ENCODE data around the gene ROBO1.

ROBO1 gene

GRCh38 chr3:78873641-78874040 lies 894.2 kb downstream of the ROBO1 start:
- no peak for DNase-seq (ENCODE audit: low spot score)

GRCh38 chr3:78872195-78872594 lies 895.6 kb downstream of the ROBO1 start:
- DNase-seq (ENCODE audit: low spot score): peak; percentile 36

- DNase-seq (ENCODE audit: low spot score): peak; percentile 9
Observed at GRCh38 chr3:78871048-78871447, 896.8 kb downstream of the ROBO1 start.

- no peak for DNase-seq (ENCODE audit: low spot score)
Observed at GRCh38 chr3:78870484-78870883, 897.3 kb downstream of the ROBO1 start.

DNA sequence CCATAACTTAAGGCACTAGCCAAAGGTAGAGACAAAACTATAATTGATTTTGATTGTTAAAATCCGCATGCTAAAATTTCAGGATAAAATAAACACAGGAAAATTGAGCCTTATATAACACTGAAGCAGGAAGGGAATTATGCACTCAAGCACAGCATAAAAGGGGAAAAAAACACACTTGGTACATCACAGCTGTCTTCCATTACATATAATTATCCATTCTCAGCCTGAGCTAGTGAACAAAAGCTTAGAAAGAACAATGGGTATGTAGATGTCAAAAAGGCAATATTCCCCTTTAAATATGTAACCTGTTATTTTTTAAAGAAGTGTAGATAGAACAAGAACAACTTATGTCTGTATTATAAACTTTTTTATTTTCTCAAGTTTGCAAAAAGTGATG lies 899.2 kb downstream of the ROBO1 start:
- DNase-seq (ENCODE audit: low spot score): no peak

DNA sequence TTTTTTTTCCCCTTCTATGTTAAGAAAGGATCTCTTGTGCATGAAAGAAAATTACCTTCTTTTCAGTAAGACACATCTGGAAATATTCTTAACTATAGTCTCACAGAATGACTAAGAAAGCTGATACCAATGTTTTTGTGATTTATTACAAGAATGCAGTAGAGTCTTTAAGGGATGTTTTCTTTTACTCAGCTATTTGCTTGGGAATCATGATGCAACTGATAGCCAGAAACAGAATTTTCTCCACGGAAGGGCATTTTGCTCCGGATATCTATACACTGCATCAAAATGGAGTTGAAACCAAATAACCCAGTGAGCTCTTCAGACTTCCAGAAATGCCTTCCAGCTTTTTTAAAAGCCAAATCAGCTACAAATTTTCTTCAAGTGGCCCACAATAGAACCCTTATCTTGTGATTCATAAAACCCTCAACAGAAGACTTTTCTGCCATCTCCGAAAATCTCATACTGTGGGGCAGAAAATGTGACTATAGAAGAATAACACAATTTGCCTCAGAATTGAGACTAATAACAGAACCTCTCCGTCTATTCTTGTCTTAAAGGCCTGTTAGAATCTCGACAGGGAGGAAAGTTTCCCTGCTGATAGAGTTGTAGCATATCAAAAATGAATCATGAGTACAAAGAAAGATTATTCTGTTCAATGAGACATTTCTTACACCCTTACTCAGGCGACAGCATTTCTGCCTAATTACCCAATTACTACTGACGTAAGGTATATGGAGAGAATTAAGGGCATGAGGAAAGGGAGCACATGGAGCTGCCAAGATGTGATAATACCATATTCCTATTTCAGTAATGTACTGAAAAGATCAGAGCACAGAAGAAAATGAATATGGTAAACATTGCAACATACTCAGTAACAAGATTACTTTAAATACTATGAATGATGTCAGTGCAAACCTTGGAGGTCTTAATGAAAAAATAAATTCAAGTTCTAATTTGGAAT lies 900.1 kb downstream of the ROBO1 start:
- no peak for DNase-seq (ENCODE audit: low spot score)

- no peak for DNase-seq (ENCODE audit: low spot score)
Observed at GRCh38 chr3:78863306-78864203, 904.2 kb downstream of the ROBO1 start.

DNA sequence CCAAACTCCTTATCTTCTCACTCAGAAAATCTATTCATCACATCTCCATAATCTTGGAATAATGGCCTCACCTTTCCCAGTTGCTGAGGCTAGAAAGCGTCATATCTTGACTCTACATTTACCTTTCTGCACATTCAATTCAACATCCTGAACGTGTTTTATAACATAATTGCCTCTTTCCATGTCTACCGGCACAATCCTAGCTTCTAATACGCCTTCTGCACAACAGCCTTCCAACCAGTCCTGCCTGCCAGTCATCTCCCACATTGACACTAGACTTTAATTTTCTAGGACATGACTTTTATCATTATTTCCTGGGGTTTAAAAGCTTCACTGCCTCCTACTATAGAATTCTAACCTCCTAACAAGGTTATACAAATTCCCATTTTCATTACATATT lies 906.6 kb downstream of the ROBO1 start:
- DNase-seq (ENCODE audit: low spot score): no peak

- DNase-seq (ENCODE audit: low spot score): no peak
Observed at GRCh38 chr3:78860567-78860966, 907.2 kb downstream of the ROBO1 start.

DNA sequence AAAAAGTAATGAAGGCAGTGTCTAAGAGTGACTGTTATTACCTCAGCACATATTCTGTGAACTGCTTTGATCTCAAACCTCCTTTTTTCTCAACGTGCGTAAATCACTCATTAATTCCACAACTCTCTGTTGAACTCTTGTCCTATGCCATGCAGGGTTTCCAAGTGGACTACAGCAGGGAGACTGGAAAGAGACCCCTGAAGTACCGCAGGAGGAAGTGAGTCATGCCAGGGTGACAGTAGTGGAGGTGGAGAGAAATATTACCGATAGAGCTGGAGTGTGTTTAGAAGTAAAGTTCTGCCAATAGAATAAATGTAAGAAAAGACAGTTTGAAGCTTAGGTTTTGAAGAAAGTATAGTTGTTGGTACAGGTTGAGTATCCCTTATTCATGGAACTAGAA lies 908.9 kb downstream of the ROBO1 start:
- no peak for DNase-seq (ENCODE audit: low spot score)

DNA sequence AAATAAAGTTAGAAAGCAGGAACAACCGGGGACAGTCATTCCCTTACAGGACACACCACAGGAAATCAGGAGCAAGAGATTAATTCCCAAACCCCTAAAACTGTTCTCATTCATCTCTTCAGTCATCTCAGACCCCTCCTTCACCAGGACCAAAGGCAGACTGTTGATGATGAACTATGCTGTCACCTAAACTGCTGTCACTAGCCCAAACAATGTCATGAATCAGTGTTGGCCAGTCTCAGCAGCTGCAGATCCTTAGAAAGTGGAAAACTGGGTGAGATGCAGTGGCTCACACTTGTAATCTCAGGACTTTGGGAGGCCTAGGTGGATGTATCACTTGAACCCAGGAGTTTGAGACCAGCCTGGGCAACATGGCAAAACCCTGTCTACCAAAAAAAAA lies 909.6 kb downstream of the ROBO1 start:
- DNase-seq (ENCODE audit: low spot score): no peak

DNA sequence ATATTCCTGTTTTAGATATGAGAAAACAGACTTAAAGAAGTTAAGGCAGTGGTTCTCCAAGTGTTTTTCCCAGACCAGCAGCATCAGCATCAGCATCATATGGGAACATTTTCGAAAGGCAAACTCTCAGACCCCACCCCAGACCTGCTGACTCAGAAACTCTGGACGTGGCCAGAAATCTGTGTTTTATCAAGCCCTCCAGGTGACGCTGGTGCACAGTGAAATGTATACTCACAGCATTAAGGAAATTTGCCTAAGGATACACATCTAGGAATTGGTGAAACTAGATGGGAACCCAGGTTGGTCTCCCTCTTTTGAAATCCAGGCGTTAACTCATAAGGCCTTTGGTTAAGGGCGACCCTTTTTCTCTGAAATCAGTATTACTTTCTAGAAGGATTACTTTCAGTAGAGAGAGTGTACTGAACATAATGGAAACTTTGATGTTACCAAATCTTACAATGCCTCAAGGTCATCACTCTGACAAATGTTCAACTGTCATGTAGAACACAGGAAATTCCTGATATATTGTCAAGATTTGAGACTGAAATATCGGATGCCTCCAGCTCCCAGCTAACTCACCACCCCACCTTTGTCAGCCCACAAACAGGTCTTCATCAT lies 910.2 kb downstream of the ROBO1 start:
- no peak for DNase-seq (ENCODE audit: low spot score)

GRCh38 chr3:78856164-78856563 lies 911.6 kb downstream of the ROBO1 start:
- DNase-seq (ENCODE audit: low spot score): no peak

DNA sequence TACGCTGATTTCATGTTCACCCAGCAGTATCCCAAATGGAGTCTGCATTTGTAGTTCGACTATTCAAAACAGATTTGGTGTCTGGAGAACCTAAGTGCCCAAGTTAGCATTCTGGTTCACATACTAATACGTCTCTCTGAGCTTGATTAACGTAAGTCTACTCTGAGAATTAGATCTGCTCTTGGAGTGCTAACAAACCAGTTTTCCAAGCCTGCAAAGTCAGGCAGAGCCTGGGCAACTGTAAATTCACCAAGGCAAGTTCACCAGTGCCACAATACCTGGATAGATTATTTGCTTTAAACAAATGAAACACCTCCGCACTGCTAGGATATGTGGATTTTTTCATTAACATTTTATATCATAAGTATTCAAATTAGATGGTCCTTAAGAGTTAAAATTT lies 912.6 kb downstream of the ROBO1 start:
- no peak for DNase-seq (ENCODE audit: low spot score)

DNA sequence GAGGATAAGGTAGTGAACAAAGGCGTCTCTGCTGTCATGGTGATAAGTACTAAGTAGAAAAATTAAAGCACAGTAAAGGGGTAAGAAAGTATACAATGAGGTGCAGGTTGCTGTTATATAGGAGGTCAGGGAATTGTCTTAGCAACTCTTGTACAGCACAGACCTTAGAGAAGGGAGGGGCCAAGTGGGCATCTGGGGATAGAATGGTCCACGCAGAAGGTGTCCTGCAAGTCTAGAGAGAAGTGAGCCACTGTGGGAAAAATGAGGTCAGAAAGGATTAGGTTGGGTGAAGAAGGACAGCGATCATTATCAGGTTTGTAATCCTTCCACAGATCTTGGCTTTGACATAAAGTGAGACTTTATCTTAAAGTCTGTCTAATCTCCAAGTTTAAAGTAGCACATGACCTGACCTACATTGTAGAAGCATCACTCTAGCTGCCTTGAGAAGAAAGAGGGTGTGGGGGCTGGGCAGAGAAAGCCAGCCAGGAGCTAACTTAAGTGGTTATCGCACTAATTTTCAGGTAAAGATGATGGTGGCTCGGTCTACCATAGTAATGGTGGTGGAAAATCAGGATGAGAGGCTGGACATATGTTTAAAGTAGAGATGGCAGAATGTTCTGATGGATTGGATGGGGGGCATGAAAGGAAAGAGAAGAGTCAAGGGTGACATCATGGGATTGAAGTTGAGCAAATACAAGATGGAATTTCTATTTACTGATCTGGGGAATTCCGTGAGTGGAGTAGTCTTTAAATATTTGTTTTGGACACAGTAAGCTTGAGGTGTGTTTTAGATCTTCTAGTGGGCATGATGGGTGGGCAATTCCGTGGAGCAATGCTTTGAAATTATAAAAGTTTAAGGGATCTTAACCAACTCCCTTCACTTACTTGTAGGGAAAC lies 919.2 kb downstream of the ROBO1 start:
- peak; percentile 9 for DNase-seq (ENCODE audit: low spot score)

GRCh38 chr3:78847603-78848002 lies 920.2 kb downstream of the ROBO1 start:
- no peak for DNase-seq (ENCODE audit: low spot score)

DNA sequence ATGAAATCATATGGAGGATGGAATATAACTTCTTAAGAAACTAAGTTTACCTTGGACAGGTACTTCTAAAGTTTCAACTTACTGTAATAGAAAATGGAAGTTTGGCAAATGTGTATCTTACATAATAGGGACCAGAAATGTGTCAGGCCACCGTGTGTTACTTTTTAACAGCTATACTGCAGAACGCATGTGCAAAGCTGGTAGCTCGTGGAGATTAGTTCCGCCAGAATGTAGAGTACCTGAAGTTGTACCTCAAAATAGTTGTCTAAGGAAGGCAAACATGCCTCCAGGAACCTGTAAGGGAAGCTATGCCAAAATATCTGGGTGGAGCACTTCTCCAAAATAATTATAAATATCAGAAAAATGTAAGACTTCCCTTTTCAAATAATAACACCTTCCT lies 920.6 kb downstream of the ROBO1 start:
- no peak for DNase-seq (ENCODE audit: low spot score)

- no peak for DNase-seq (ENCODE audit: low spot score)
Observed at GRCh38 chr3:78846718-78847117, 921.1 kb downstream of the ROBO1 start.

DNA sequence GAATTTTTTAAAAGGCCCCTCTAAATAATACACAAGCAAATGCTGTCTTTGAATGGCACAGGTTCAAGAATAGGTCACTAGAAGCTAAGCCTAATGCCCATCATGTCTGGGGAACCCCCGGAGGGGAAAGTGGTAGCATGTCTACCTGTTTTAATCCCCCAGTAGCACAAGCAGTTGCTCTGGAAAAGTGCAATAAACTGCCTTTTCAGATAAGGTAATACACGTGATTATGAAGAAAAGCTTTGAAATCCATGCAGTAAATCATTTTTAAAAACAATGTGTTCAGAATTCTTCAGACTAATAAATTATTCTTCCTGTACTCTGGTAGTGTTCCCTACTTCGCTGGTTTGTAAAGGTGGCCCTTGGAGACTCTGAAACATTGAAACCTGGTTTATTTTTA lies 922.2 kb downstream of the ROBO1 start:
- no peak for DNase-seq (ENCODE audit: low spot score)

DNA sequence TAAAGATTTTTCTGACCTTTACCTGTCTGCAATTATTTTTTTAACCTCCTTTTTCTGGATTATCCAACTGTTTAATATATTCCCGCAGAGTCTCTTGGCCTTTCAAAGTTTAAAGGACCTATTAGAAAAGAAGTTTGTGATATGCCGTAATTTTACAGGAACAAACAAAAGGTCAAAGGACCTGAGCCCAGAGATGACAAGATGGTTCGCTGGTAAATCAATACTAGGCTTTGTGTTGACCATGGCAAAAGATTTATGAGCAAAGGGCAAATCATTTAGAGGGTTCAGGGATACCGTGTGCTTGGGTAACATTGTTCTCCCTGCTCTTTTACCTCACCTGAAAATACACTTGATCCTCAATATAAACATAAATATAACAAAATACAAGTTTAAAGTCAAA lies 923.5 kb downstream of the ROBO1 start:
- no peak for DNase-seq (ENCODE audit: low spot score)

- DNase-seq (ENCODE audit: low spot score): no peak
Observed at GRCh38 chr3:78839693-78840092, 928.1 kb downstream of the ROBO1 start.
